Muscle layer of duodenum (tissue), 2 donors: ENCODE measurements around the gene SGCD.

Source experiments
- H3K27ac ChIP-seq: one replicate; pipeline ENCODE4 v1.7.0; 2013; ENCODE audit warnings: mild to moderate bottlenecking, low read length
- H3K27me3 ChIP-seq: one replicate; pipeline ENCODE4 v1.7.0; 2013; ENCODE audit warnings: low read depth, mild to moderate bottlenecking, control low read depth, low read length
- H3K36me3 ChIP-seq, 2 donors: one replicate each; pipeline ENCODE4 v1.7.0; 2013; ENCODE audit warnings: low read length in 2 of 2, control low read depth in 1 of 2, mild to moderate bottlenecking in 1 of 2; ENCODE audit not compliant: insufficient read depth in 2 of 2, control insufficient read depth in 1 of 2
- H3K4me1 ChIP-seq, 2 donors: one replicate each; pipeline ENCODE4 v1.7.0; 2013; ENCODE audit warnings: low read length in 2 of 2, mild to moderate bottlenecking in 2 of 2, control low read depth in 1 of 2, moderate library complexity in 1 of 2; ENCODE audit not compliant: insufficient read depth in 2 of 2, control insufficient read depth in 1 of 2
- H3K4me3 ChIP-seq, 2 donors: one replicate each; pipeline ENCODE4 v1.7.0; 2013; ENCODE audit warnings: low read length in 2 of 2, low read depth in 1 of 2, mild to moderate bottlenecking in 1 of 2
- H3K9me3 ChIP-seq, 2 donors: one replicate each; pipeline ENCODE4 v1.7.0; 2013; ENCODE audit warnings: low read length in 2 of 2, control low read depth in 1 of 2, mild to moderate bottlenecking in 1 of 2; ENCODE audit not compliant: control insufficient read depth in 1 of 2
- donor health status: healthy.

SGCD gene

GRCh38 chr5:156694598-156694997 lies 367.6 kb downstream of the SGCD start:
- H3K4me3 ChIP-seq, result no peak overlapping the region
- no peaks in the 10 kb centered on the region for H3K9me3 ChIP-seq
- H3K27me3 ChIP-seq, result no peaks in the 10 kb centered on the region
- no peaks in the 10 kb centered on the region for H3K36me3 ChIP-seq
- H3K27ac ChIP-seq, result no peak overlapping the region
- no peaks in the 10 kb centered on the region for H3K4me1 ChIP-seq

GRCh38 chr5:156695774-156696173 lies 368.8 kb downstream of the SGCD start:
- H3K36me3 ChIP-seq, result no peaks in the 10 kb centered on the region
- H3K27ac ChIP-seq, result no peak overlapping the region
- H3K4me3 ChIP-seq, result no peak overlapping the region
- no peaks in the 10 kb centered on the region for H3K4me1 ChIP-seq
- H3K27me3 ChIP-seq, result no peaks in the 10 kb centered on the region
- H3K9me3 ChIP-seq, result no peaks in the 10 kb centered on the region

- Histone ChIP-seq H3K27ac (no peak overlapping the region), H3K4me1 (no peaks in the 10 kb centered on the region), H3K9me3 (no peaks in the 10 kb centered on the region), H3K27me3 (no peaks in the 10 kb centered on the region), H3K4me3 (no peak overlapping the region), H3K36me3 (no peaks in the 10 kb centered on the region)
Measured at GRCh38 chr5:156698323-156698722, 371.4 kb downstream of the SGCD start.

DNA sequence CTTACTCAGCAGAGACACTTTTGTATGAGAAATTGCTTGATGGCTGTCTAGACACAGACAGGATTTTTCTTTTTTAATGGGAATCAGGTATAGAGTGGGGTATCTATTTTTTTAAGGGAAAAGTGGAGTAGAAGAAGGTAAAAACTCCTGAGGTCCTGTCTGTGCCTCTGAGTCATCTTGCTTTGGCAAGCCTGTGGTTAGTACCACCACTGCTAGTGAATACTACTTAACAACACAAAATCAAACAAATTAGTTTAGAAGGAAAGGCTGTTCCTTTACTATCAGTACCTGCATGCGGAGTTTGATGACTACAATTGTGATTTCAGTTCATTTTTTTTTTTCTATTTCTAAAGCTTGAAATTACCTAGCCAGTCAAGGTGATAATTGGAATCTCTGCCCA lies 372.2 kb downstream of the SGCD start:
- Histone ChIP-seq H3K4me1 (no peaks in the 10 kb centered on the region), H3K27ac (no peak overlapping the region), H3K4me3 (no peak overlapping the region), H3K36me3 (no peaks in the 10 kb centered on the region), H3K27me3 (no peaks in the 10 kb centered on the region), H3K9me3 (no peaks in the 10 kb centered on the region)

- Histone ChIP-seq H3K4me3 (no peak overlapping the region), H3K27me3 (no peaks in the 10 kb centered on the region), H3K9me3 (no peaks in the 10 kb centered on the region), H3K27ac (no peak overlapping the region), H3K36me3 (no peaks in the 10 kb centered on the region), H3K4me1 (peaks cover 0 to 1% of the 10 kb centered on the region in 2 donors)
Measured at GRCh38 chr5:156704139-156704538, 377.2 kb downstream of the SGCD start.

- Histone ChIP-seq H3K4me1 (peaks cover 0 to 4% of the 10 kb centered on the region in 2 donors), H3K27me3 (no peaks in the 10 kb centered on the region), H3K36me3 (no peaks in the 10 kb centered on the region), H3K4me3 (no peak overlapping the region), H3K9me3 (no peaks in the 10 kb centered on the region), H3K27ac (no peak overlapping the region)
Measured at GRCh38 chr5:156706631-156707030, 379.7 kb downstream of the SGCD start.

- Histone ChIP-seq H3K27me3 (no peaks in the 10 kb centered on the region), H3K27ac (no peak overlapping the region), H3K9me3 (no peaks in the 10 kb centered on the region), H3K4me1 (peaks cover 0 to 4% of the 10 kb centered on the region in 2 donors), H3K36me3 (no peaks in the 10 kb centered on the region), H3K4me3 (no peak overlapping the region)
Measured at GRCh38 chr5:156707750-156708149, 380.8 kb downstream of the SGCD start.

DNA sequence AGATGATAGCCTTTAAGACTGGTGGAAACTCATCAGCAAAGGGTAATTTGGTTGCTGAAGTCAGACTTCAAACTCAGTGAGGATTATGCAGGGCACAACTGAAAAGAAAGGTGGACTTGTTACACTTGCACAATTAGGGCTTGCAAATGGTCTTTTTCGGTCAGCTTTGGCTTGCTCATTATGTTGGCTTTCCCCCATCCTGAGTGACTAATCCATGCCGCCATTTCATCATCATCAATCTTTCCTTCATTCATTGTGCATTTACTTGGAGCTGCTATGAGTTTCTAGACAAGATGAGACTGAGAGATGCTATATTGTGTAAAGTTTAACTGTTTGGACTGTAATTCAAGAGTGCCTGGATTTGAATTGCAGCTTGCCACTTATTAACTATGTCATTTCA lies 388.3 kb downstream of the SGCD start:
- no peaks in the 10 kb centered on the region for H3K27me3 ChIP-seq
- no peaks in the 10 kb centered on the region for H3K9me3 ChIP-seq
- H3K36me3 ChIP-seq, result no peaks in the 10 kb centered on the region
- peaks cover 0 to 5% of the 10 kb centered on the region in 2 donors for H3K4me1 ChIP-seq
- no peak overlapping the region for H3K27ac ChIP-seq
- no peak overlapping the region for H3K4me3 ChIP-seq

- H3K27ac ChIP-seq, result no peak overlapping the region
- H3K36me3 ChIP-seq, result no peaks in the 10 kb centered on the region
- no peaks in the 10 kb centered on the region for H3K9me3 ChIP-seq
- no peaks in the 10 kb centered on the region for H3K27me3 ChIP-seq
- H3K4me1 ChIP-seq, result peaks cover 0 to 5% of the 10 kb centered on the region in 2 donors
- no peak overlapping the region for H3K4me3 ChIP-seq
Measured at GRCh38 chr5:156716591-156717380, 389.8 kb downstream of the SGCD start.

- Histone ChIP-seq H3K27ac (no peak overlapping the region), H3K4me3 (no peak overlapping the region), H3K36me3 (no peaks in the 10 kb centered on the region), H3K27me3 (no peaks in the 10 kb centered on the region), H3K9me3 (no peaks in the 10 kb centered on the region), H3K4me1 (peaks cover 0 to 15% of the 10 kb centered on the region in 2 donors)
Measured at GRCh38 chr5:156718985-156719384, 392.0 kb downstream of the SGCD start.

DNA sequence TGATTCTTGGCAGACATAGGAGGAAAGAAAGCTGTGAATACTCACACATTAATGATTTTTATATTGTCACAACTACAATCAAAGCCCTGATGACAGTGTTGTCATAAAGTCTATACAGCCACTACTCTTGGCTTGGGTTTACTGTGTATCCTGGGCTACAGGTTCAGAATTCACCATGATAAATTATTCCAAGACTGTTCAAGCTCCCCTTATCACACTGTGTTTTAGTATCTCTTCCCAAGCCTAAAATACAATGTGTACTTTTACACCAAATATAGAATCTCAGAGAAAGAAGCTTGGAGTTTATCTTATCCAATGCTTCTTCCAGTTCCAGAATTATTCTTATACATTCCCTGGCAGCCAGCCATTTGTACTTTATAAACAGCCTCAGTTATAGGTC lies 395.4 kb downstream of the SGCD start:
- H3K27ac ChIP-seq, result no peak overlapping the region
- H3K9me3 ChIP-seq, result no peaks in the 10 kb centered on the region
- no peaks in the 10 kb centered on the region for H3K27me3 ChIP-seq
- H3K4me1 ChIP-seq, result peaks cover 0 to 11% of the 10 kb centered on the region in 2 donors
- no peak overlapping the region for H3K4me3 ChIP-seq
- no peaks in the 10 kb centered on the region for H3K36me3 ChIP-seq

DNA sequence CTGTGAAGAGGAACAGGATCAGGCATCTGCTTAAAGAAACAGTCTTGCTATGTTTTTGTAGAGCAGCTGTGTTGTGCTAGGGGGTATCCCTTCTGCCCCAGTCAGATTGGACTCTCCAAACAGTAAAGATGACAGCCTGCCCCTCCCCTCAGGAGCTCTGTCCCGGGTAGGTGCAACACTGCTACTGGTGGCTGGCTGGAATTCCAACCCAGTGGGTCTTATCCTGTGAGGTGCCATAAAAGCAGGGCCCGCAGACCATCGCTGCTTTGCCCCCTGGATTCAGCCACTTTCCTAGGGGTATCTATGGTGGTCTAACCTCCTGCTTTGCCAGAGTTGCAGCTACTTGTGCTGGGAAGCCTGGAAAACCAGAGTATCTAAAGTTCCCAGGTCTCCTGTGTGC lies 408.5 kb downstream of the SGCD start:
- H3K36me3 ChIP-seq, result no peaks in the 10 kb centered on the region
- no peak overlapping the region for H3K4me3 ChIP-seq
- no peaks in the 10 kb centered on the region for H3K27me3 ChIP-seq
- no peaks in the 10 kb centered on the region for H3K9me3 ChIP-seq
- H3K27ac ChIP-seq, result no peak overlapping the region
- no peaks in the 10 kb centered on the region for H3K4me1 ChIP-seq
